ENCODE results near the gene UBXN11. TPM values are rescaled to one million over a fixed set of nuclear protein-coding genes. Genes with fewer than 3 reads are reported as not detected.

The UBXN11 gene
- total RNA-seq, 4 donors from 2014 or later = 7.1 to 13.3 (median 10.1) TPM

DNA sequence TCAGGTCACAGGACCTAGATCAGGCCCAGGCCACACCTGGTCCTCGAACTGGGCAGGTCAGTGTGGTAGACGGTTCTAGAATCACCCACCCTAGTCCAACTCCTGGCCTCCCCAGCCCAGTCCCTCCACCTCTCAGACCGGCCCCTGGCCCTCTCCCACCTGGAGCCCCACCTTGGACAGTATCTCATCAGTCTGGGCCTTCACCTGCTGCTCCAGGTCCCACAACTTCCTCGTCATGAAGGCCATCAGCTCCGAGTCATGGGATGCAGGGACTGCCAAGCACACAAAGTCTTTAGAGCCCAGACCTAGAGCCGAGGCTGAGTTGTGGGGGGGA is 8.7 kb downstream of the UBXN11 start:
- 82% methylated on average over 3 of the region's 6 CpGs for WGBS
- no peaks in the 10 kb centered on the region for H3K9me3 ChIP-seq
- no peak for DNase-seq (ENCODE audit: extremely low spot score)
- no peak for TF ChIP-seq POLR2AphosphoS5 (IDR thresholded peaks at IDR 0.05)
- TF ChIP-seq EP300 (IDR thresholded peaks at IDR 0.05) = no peak
- TF ChIP-seq, protein P1, sequence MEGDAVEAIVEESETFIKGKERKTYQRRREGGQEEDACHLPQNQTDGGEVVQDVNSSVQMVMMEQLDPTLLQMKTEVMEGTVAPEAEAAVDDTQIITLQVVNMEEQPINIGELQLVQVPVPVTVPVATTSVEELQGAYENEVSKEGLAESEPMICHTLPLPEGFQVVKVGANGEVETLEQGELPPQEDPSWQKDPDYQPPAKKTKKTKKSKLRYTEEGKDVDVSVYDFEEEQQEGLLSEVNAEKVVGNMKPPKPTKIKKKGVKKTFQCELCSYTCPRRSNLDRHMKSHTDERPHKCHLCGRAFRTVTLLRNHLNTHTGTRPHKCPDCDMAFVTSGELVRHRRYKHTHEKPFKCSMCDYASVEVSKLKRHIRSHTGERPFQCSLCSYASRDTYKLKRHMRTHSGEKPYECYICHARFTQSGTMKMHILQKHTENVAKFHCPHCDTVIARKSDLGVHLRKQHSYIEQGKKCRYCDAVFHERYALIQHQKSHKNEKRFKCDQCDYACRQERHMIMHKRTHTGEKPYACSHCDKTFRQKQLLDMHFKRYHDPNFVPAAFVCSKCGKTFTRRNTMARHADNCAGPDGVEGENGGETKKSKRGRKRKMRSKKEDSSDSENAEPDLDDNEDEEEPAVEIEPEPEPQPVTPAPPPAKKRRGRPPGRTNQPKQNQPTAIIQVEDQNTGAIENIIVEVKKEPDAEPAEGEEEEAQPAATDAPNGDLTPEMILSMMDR (IDR thresholded peaks at IDR 0.05) = no peak
- no peak for TF ChIP-seq POLR2A (IDR thresholded peaks at IDR 0.05; ENCODE audit: low read depth)
- no peak overlapping the region for H3K4me3 ChIP-seq
- H3K4me1 ChIP-seq = peaks cover 0 to 5% (median 0%) of the 10 kb centered on the region in 4 donors
- no peaks in the 10 kb centered on the region for H3K27me3 ChIP-seq
- no peak overlapping the region for H3K27ac ChIP-seq (replicated peaks in 1 of 4)
- intact Hi-C loops (cut with DNase I) = no loop called here
- H3K36me3 ChIP-seq = peaks cover 7 to 37% (median 16%) of the 10 kb centered on the region in 4 donors

DNA sequence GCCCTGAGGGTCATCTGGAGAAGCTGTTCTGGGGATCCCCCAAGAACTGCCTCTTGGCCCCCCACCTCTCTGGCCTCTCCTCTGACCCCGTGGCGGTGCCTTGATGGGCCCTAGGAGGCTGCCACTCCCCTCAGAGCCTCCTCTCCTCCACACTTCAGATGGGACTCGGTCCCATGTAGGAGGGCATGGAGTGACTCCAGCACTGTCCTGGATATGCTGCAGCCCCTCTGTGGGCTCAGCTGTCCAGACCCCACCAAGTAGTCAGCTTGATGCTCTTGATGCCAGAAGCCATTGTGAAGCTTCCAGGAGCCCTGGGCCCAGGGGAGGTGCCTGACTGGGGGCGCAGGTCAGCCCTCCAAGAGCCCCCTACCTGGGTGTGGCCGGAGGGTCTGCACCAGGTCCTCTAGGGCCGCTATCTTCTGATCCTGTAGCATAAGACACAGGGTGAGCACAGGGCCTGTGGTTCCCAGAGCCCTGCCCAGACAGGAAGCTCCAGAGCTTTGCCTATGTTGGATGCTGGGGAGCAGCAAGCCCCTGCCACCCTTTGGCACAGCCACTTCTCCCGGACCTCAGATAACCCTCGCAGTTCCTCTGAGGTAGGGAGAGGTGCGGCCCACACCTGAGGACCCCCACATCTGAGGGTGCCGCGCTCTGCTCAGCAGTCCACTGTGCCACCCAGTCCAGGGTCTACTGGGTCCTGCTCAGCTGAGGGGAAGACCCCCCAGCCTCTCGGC is 9.2 kb downstream of the UBXN11 start:
- 85% methylated on average over 4 of the region's 12 CpGs for WGBS
- intact Hi-C loops (cut with DNase I) = no loop called here
- Histone ChIP-seq H3K27me3 (no peaks in the 10 kb centered on the region), H3K36me3 (peaks cover 7 to 37% (median 16%) of the 10 kb centered on the region in 4 donors), H3K4me3 (no peak overlapping the region), H3K9me3 (no peaks in the 10 kb centered on the region), H3K27ac (replicated peaks in 1 of 4) (no peak overlapping the region), H3K4me1 (peaks cover 0 to 4% (median 0%) of the 10 kb centered on the region in 4 donors)
- TF ChIP-seq, protein P1 (IDR thresholded peaks at IDR 0.05) = no peak
- TF ChIP-seq POLR2A (IDR thresholded peaks at IDR 0.05; ENCODE audit: low read depth) (no peak), POLR2AphosphoS5 (IDR thresholded peaks at IDR 0.05) (no peak), EP300 (IDR thresholded peaks at IDR 0.05) (no peak)
- DNase-seq (ENCODE audit: extremely low spot score) = no peak

DNA sequence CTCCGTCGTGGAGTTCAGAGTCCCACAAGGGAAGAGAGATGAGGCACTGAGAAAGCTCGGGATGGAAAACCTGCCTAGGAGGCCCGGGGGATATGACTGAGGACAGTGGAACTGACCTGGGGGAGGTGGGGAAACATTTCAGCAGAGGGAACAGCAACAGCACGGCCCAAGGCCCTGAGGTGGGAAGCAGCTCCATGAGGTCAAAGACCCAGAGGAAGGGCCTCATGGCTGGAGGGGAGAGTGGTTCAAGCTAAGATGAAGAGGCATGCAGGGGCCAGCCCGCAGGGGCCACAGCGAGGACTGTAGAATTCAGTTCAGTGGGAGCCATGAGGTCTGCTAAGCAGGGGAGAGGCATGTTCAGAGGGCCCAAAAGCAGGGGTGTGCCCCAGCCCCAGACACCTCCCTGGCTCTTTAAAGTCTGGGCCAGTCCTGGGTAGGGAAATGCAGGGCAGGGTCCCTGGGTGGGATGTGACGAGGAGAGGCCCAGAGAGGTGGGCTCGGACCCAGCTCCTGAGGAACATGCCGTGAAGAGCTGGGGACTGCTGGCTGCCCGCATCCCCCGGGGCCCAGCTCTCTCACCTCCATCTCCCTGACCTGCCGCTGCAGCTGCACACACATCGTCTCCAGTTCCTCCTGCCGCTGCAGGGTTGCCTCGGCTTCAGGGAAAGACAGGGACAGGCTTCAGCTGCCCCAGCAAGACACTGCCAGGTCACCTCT is 9.9 kb downstream of the UBXN11 start:
- no peak overlapping the region for H3K4me3 ChIP-seq
- no peak for DNase-seq (ENCODE audit: extremely low spot score)
- TF ChIP-seq EP300 (IDR thresholded peaks at IDR 0.05) (no peak), POLR2AphosphoS5 (IDR thresholded peaks at IDR 0.05) (no peak), POLR2A (IDR thresholded peaks at IDR 0.05; ENCODE audit: low read depth) (no peak)
- TF ChIP-seq, protein P1 (IDR thresholded peaks at IDR 0.05) = no peak
- H3K27ac ChIP-seq (replicated peaks in 1 of 4) = no peak overlapping the region
- intact Hi-C loops (cut with DNase I) = no loop called here
- WGBS = 91% methylated on average over 16 of the region's 16 CpGs
- H3K27me3 ChIP-seq = no peaks in the 10 kb centered on the region
- peaks cover 7 to 36% (median 16%) of the 10 kb centered on the region in 4 donors for H3K36me3 ChIP-seq
- peaks cover 0 to 5% (median 1%) of the 10 kb centered on the region in 4 donors for H3K4me1 ChIP-seq
- no peaks in the 10 kb centered on the region for H3K9me3 ChIP-seq

DNA sequence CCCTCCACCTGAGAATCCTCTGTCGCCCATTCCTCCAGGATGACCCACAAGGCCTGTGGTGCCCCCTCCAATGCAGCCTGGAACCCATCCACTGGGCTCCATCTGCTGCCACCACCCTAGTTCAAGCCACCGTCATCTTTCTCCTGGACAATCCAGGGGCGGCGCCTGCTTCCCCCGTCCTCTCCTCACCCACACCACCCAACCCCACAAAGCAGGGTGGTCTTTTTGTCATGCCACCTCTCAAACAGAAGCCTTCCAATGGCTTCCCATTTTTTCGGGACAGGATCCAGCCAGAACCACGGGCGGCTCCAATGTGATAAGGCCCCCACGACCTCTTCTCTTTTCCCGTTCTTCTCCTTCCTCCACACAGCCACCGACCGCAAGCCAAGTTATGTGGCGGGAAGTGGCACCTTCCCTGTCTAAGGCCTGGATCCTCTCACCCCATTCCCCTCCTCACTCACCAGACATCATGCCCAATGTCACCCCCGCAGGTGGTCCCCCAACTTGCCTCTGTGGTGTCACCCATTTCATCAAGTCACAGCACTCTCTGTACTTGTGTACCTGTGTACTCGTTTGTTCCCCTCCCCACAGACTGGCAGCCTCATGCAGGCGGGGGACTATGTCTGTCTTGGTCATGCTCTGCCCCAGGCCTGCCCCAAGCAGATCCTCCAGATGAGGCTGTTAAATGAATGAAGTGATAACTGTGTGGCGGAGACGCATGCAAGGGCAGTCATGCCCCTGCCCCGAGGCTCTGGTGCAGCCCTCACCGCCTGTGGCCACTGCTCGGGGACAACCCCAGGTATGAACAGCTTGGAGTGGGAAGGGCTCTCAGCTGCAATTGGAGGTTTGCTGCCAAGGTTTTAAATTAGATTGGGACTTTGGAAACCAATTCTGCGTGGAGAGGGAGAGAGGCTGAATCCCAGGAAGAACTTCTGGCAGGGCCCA is 11.0 kb downstream of the UBXN11 start:
- intact Hi-C loops (cut with DNase I) = no loop called here
- no peak for DNase-seq (ENCODE audit: extremely low spot score)
- WGBS = 94% methylated on average over 22 of the region's 22 CpGs

More for the DNA sequence above, 11.0 kb downstream of the UBXN11 start:
- Histone ChIP-seq H3K27ac (replicated peaks in 1 of 4) (no peak overlapping the region), H3K27me3 (no peaks in the 10 kb centered on the region), H3K9me3 (no peaks in the 10 kb centered on the region), H3K4me1 (peaks cover 3 to 16% (median 12%) of the 10 kb centered on the region in 4 donors), H3K4me3 (no peak overlapping the region), H3K36me3 (peaks cover 7 to 26% (median 9%) of the 10 kb centered on the region in 4 donors)
- no peak for TF ChIP-seq EP300 (IDR thresholded peaks at IDR 0.05)

Data from esophagus muscularis mucosa (tissue), 4 donors.